K562 (cell line): ENCODE data around the gene CAPN7. TPM values are rescaled to one million over a fixed set of nuclear protein-coding genes. Genes with fewer than 3 reads are reported as not detected.

ENCODE experiments used
- ATAC-seq: fragments of 200-7000 bp; cut with Tn5 transposase; 3 replicates; pipeline ENCODE4 v1.9.1; 2020; ENCODE audit warnings: moderate library complexity
- BruUV-seq: library from RNA; stranded (reverse); fragments of 400-500 nt; replicated peaks from 2 replicates; lab custom pipeline; 2021; lab: Mats Ljungman, UMichigan
- CTCF ChIA-PET: fragments of 300-600 bp; formaldehyde crosslinking; extraction: SDS; loops from one replicate; lab custom pipeline; 2021; ENCODE audit warnings: low intra/inter-chr PET ratio; lab: Yijun Ruan, JAX
- POLR2A ChIA-PET: fragments of 300-600, 350-650 bp; sonication (Branson Sonifier 250); formaldehyde crosslinking; extraction: SDS; loops from one replicate; lab custom pipeline; 2021; ENCODE audit warnings: antibody characterized with exemption, inconsistent platforms; lab: Yijun Ruan, JAX
- DNase-seq, 4 experiments: peaks; one replicate each; pipeline versions ENCODE4 v3.0.0 to v3.0.0-alpha.2; 2011 to 2018; ENCODE audit warnings: low spot score in 3 of 4, mixed read lengths in 3 of 4; ENCODE audit errors: extremely low read depth in 1 of 4
- FAIRE-seq: peaks from 2 replicates; lab custom pipeline; 2011; peaks lifted over from hg19 to GRCh38; lab: Jason Lieb, UNC
- H2AFZ ChIP-seq: 2 replicates; pipeline ENCODE4 v1.6.0; 2011; ENCODE audit warnings: low read depth, low read length, control low read depth, inconsistent platforms
- H3K27ac ChIP-seq: fragments of 200-600 bp; 3 replicates; pipeline ENCODE4 v1.8.0; 2011; ENCODE audit warnings: low read depth, mild to moderate bottlenecking, control low read depth, inconsistent platforms, low read length, moderate library complexity, mixed read lengths; ENCODE audit errors: extremely low read depth
- H3K27me3 ChIP-seq, 2 experiments: fragments of 300-600 bp in 1 of 2; 2 replicates in 1 of 2; 3 replicates in 1 of 2; pipeline versions ENCODE4 v1.6.0 to v1.8.0; 2011; ENCODE audit warnings: inconsistent platforms in 2 of 2, low read length in 2 of 2, mild to moderate bottlenecking in 1 of 2, mixed read lengths in 1 of 2, moderate library complexity in 1 of 2; ENCODE audit not compliant: control insufficient read depth in 2 of 2, insufficient read depth in 2 of 2
- H3K36me3 ChIP-seq: fragments of 300-600 bp; 3 replicates; pipeline ENCODE4 v1.8.0; 2011; ENCODE audit warnings: mild to moderate bottlenecking, low read length, inconsistent platforms; ENCODE audit not compliant: control insufficient read depth, insufficient read depth
- H3K4me1 ChIP-seq, 2 experiments: fragments of 200-600 bp in 1 of 2; replicated peaks in 1 of 2; 2 replicates in 1 of 2; 3 replicates in 1 of 2; pipeline versions ENCODE4 v1.5.1 to v1.8.0; 2011; ENCODE audit warnings: inconsistent platforms in 2 of 2, low read length in 2 of 2, mild to moderate bottlenecking in 1 of 2, mixed read lengths in 1 of 2, moderate library complexity in 1 of 2; ENCODE audit not compliant: control insufficient read depth in 2 of 2, insufficient read depth in 2 of 2
- H3K4me2 ChIP-seq: 2 replicates; pipeline ENCODE4 v1.6.1; 2011; ENCODE audit warnings: low read length, control low read depth, inconsistent platforms, mixed read lengths; ENCODE audit not compliant: insufficient read depth
- H3K4me3 ChIP-seq: fragments of 200-600 bp; sonication (generic), shearing (Covaris generic); 2 replicates; pipeline ENCODE4 v1.5.1; 2016; ENCODE audit warnings: control low read depth, inconsistent platforms
- H3K79me2 ChIP-seq: fragments of 200-600 bp; 3 replicates; pipeline ENCODE4 v1.8.0; 2011; ENCODE audit warnings: low read length, inconsistent platforms; ENCODE audit not compliant: control insufficient read depth, insufficient read depth
- H3K9ac ChIP-seq, 2 experiments: 2 replicates each; pipeline versions ENCODE4 v1.6.0 to v1.6.1; 2011; ENCODE audit warnings: low read depth in 2 of 2, low read length in 2 of 2, control low read depth in 1 of 2, inconsistent platforms in 1 of 2, mild to moderate bottlenecking in 1 of 2, mixed read lengths in 1 of 2; ENCODE audit not compliant: insufficient read depth in 1 of 2
- H3K9me1 ChIP-seq: one replicate; pipeline ENCODE4 v1.6.0; 2011; ENCODE audit warnings: inconsistent platforms, mild to moderate bottlenecking, low read length, moderate library complexity; ENCODE audit not compliant: control insufficient read depth, insufficient read depth
- H3K9me3 ChIP-seq: replicated peaks from 2 replicates; pipeline ENCODE4 v1.5.1; 2011; ENCODE audit warnings: low read depth, low read length, inconsistent platforms; ENCODE audit not compliant: control insufficient read depth, insufficient read depth
- H4K20me1 ChIP-seq: replicated peaks from 2 replicates; pipeline ENCODE4 v1.6.1; 2011; ENCODE audit warnings: low read length, inconsistent platforms, mixed read lengths; ENCODE audit not compliant: control insufficient read depth, insufficient read depth
- ATF7 ChIP-seq: fragments of 450-650 bp; IDR thresholded peaks from 2 replicates; pipeline ENCODE4 v1.7.1; 2014; ENCODE audit warnings: mild to moderate bottlenecking, moderate library complexity
- EHMT2 ChIP-seq: fragments of 450-650 bp; IDR thresholded peaks from 2 replicates; pipeline ENCODE4 v1.6.1; 2018; ENCODE audit warnings: antibody characterized with exemption
- ETS1 ChIP-seq: conservative IDR thresholded peaks from 2 replicates; pipeline ENCODE4 v1.6.1; 2011; ENCODE audit warnings: low read depth, mild to moderate bottlenecking, low read length; ENCODE audit not compliant: control insufficient read depth
- MEIS2 ChIP-seq: fragments of 450-650 bp; IDR thresholded peaks from 2 replicates; pipeline ENCODE4 v1.6.1; 2014; ENCODE audit warnings: mild to moderate bottlenecking; ENCODE audit not compliant: partially characterized antibody
- RFX5 ChIP-seq: IDR thresholded peaks from 2 replicates; pipeline ENCODE4 v1.6.1; 2011; ENCODE audit warnings: low read depth, mild to moderate bottlenecking, improper control_type of control experiment, low read length
- RNF2 ChIP-seq: sonication (generic); IDR thresholded peaks from 2 replicates; pipeline ENCODE4 v1.6.1; 2016
- TCF3 ChIP-seq: sonication (generic); formaldehyde crosslinking; IDR thresholded peaks from 2 replicates; pipeline ENCODE4 v1.4.0; 2020; ENCODE audit warnings: mild to moderate bottlenecking, missing genetic modification reagents
- ZBTB26 ChIP-seq: fragments of 450-650 bp; formaldehyde crosslinking; IDR thresholded peaks from 2 replicates; pipeline ENCODE4 v1.4.0; 2022; ENCODE audit warnings: missing genetic modification characterization
- ZHX1 ChIP-seq: fragments of 150-350 bp; conservative IDR thresholded peaks from 2 replicates; pipeline ENCODE4 v1.6.1; 2014; ENCODE audit warnings: low read length
- ZNF12 ChIP-seq: sonication (generic); formaldehyde crosslinking; IDR thresholded peaks from 2 replicates; pipeline ENCODE4 v1.4.0; 2020; ENCODE audit warnings: mild to moderate bottlenecking, missing genetic modification reagents
- ZNF408 ChIP-seq: fragments of 250-450 bp; sonication (Bioruptor Pico); IDR thresholded peaks from 2 replicates; pipeline ENCODE4 v1.4.0; 2020; ENCODE audit warnings: low read depth, mild to moderate bottlenecking, moderate library complexity
- ZNF445 ChIP-seq: fragments of 250-450 bp; sonication (Bioruptor Pico); IDR thresholded peaks from 2 replicates; pipeline ENCODE4 v1.4.0; 2020; ENCODE audit warnings: low read depth, mild to moderate bottlenecking, moderate library complexity
- WGBS: fragments of 100-300 bp; shearing (Covaris generic); methylation state at CpG from one replicate; pipeline ENCODE4 v1.1.6; 2016; ENCODE audit warnings: low coverage, mixed read lengths; ENCODE audit not compliant: insufficient coverage; ENCODE audit errors: missing lambda C conversion rate; 5-methylcytosine and 5-hydroxymethylcytosine counted together
- in situ Hi-C: fragments of 300-500 bp; cut with MboI; formaldehyde crosslinking; loops from 4 replicates; pipeline ENCODE4 v1.15.0; 2018; ENCODE audit warnings: inconsistent platforms, mixed read lengths
- intact Hi-C: fragments of 100-400 bp; cut with micrococcal nuclease; formaldehyde crosslinking; loops from 2 replicates; pipeline ENCODE4 v1.14.2; 2022
- polyA plus RNA-seq, 8 experiments: library from polyadenylated mRNA; depleted of rRNA in 4 of 8; stranded (reverse) in 5 of 8; unstranded in 3 of 8; fragments of >200 nt; fragmentation: Nextera tagmentation in 2 of 8; fragmentation: Illumina TruSeq in 1 of 8; extraction: Ambion mirVana in 2 of 8; extraction: Trizol in 1 of 8; gene quantifications; 2 replicates each; pipeline versions ENCODE4 v1.2.1 to v1.2.3, GENCODE V29; 2011 to 2014; ENCODE audit warnings: inconsistent platforms in 1 of 8, missing spikeins in 1 of 8
- total RNA-seq, 7 experiments: library from RNA; depleted of rRNA in 6 of 7; stranded (reverse); fragments of >200 nt in 6 of 7; fragmentation: Illumina TruSeq in 2 of 7; extraction: Trizol in 2 of 7; gene quantifications; 2 replicates each; pipeline versions ENCODE4 v1.2.1 to v1.2.3, GENCODE V29; 2011 to 2021; ENCODE audit warnings: low replicate concordance in 1 of 7

The CAPN7 gene
- total and polyA plus RNA-seq, 9 of the 15 experiments (the other 6 are each of a cell fraction or from before 2014, with no cell fraction given) = 6.5 to 42.7 (median 32.7) TPM

- TF ChIP-seq ZNF408 (CRISPR knock-in tag) (0 out of 2 replicates have a peak, but pooled peaks have one; percentile 53), ZBTB26 (CRISPR knock-in tag) (no peak), ZNF445 (CRISPR knock-in tag) (no peak), RFX5 (no peak), RNF2 (no peak)
These were observed 15.7 kb downstream of the CAPN7 start (continued) for GRCh38 chr3:15221574-15222217.

- H3K4me1 ChIP-seq = no peaks in the 10 kb centered on the region
- ATAC-seq = no peak
- WGBS = 95% methylated on average over 7 of the region's 7 CpGs
- H2AFZ ChIP-seq = no peak overlapping the region
- POLR2A ChIA-PET = interaction anchor here (0.6 kb wide), 3 partner anchors 14 to 171 kb away, joined by 3 read pairs; no protein-coding TSS in a partner anchor
- H3K79me2 ChIP-seq = no peaks in the 10 kb centered on the region
- H3K27ac ChIP-seq = no peak overlapping the region
- no peaks in the 10 kb centered on the region for H3K9me3 ChIP-seq
- no peaks in the 10 kb centered on the region for H4K20me1 ChIP-seq
- BruUV-seq = no TSS peak
- H3K27me3 ChIP-seq = no peaks in the 10 kb centered on the region
- no peaks in the 10 kb centered on the region for H3K9me1 ChIP-seq
- CTCF ChIA-PET = no interaction called here
- no peak for FAIRE-seq
- H3K4me3 ChIP-seq = no peak overlapping the region
- in situ Hi-C loops = loop anchor here (25.0 kb wide), 1 partner anchor 1313 kb away; no protein-coding TSS in a partner anchor
- H3K36me3 ChIP-seq = peaks cover 85% of the 10 kb centered on the region
- no peak overlapping the region for H3K4me2 ChIP-seq
- intact Hi-C loops = no loop called here
- H3K9ac ChIP-seq = no peak overlapping the region
- no peak for DNase-seq
- TF ChIP-seq ETS1 = no peak
- no peak for TF ChIP-seq ZNF12
- peak; percentile 39; the same call in 1 of the 2 replicates for TF ChIP-seq ATF7
- no peak for TF ChIP-seq TCF3 (CRISPR knock-in tag)
- no peak for TF ChIP-seq MEIS2
- TF ChIP-seq EHMT2 = no peak
- no peak for TF ChIP-seq ZHX1
These were observed 17.9 kb downstream of the CAPN7 start for GRCh38 chr3:15223685-15224572.
